Gastrocnemius medialis (tissue), 4 donors: ENCODE data around the gene NCK2. TPM values are rescaled to one million over a fixed set of nuclear protein-coding genes. Genes with fewer than 3 reads are reported as not detected.

Experiments used
- ATAC-seq, 2 donors: fragments of 150-250 bp; one replicate each; pipeline ENCODE4 v1.9.1; 2016
- DNase-seq, 2 donors: peaks; one replicate each; pipeline ENCODE4 v3.0.0-alpha.2; 2019
- H3K27ac ChIP-seq, 4 donors: fragments of 200-600 bp; sonication (generic); 1 replicate in 1 of 4; 2 replicates in 3 of 4; pipeline ENCODE4 v1.5.1; 2016 to 2018; ENCODE audit warnings: mild to moderate bottlenecking in 2 of 4, moderate library complexity in 1 of 4
- H3K27me3 ChIP-seq, 3 donors: fragments of 200-600 bp; sonication (generic) in 2 of 3; 1 replicate in 1 of 3; 2 replicates in 2 of 3; pipeline versions ENCODE4 v1.5.1 to v1.6.0; 2016 to 2019; ENCODE audit warnings: mild to moderate bottlenecking in 1 of 3, moderate library complexity in 1 of 3
- H3K36me3 ChIP-seq, 2 donors: fragments of 200-600 bp; sonication (generic) in 1 of 2; one replicate each; pipeline ENCODE4 v1.5.1; 2017 to 2018
- H3K4me1 ChIP-seq, 2 donors: fragments of 200-600 bp; sonication (generic) in 1 of 2; one replicate each; pipeline ENCODE4 v1.5.1; 2016 to 2017; ENCODE audit warnings: mild to moderate bottlenecking in 2 of 2
- H3K4me3 ChIP-seq, 4 donors: fragments of 200-600 bp; sonication (generic) in 3 of 4; 1 replicate in 1 of 4; 2 replicates in 3 of 4; pipeline ENCODE4 v1.5.1; 2016 to 2019; ENCODE audit warnings: mild to moderate bottlenecking in 2 of 4
- H3K9me3 ChIP-seq, 3 donors: fragments of 200-600 bp; sonication (generic) in 2 of 3; 1 replicate in 1 of 3; 2 replicates in 2 of 3; pipeline ENCODE4 v1.5.1; 2016 to 2019
- POLR2A ChIP-seq, 2 donors: fragments of 450-650 bp; IDR thresholded peaks; one replicate each; pipeline ENCODE4 v1.6.1; 2017; ENCODE audit warnings: antibody characterized with exemption in 2 of 2, mild to moderate bottlenecking in 2 of 2, moderate library complexity in 2 of 2
- in situ Hi-C, 4 donors: fragments of 200-750 bp; cut with MboI; loops; one replicate each; pipeline versions ENCODE4 v1.15.0 to v1.8.0; 2017; ENCODE audit warnings: low sequenced_read_pairs in 4 of 4
- intact Hi-C: fragments of 100-400 bp; cut with DNase I; formaldehyde crosslinking; loops from one replicate; pipeline ENCODE4 v1.15.1; 2023; ENCODE audit warnings: low total_unique reads
- total RNA-seq, 4 donors: library from RNA; depleted of rRNA; stranded (reverse); fragments of >200 nt; gene quantifications; one replicate each; pipeline versions ENCODE4 v1.1.0 to v1.2.3, GENCODE V29; 2016
- TF ChIP-seq, protein P1 (sequence below), 5 experiments: fragments of 450-650 bp in 3 of 5; fragments of 200-600 bp in 2 of 5; sonication (generic) in 2 of 5; IDR thresholded peaks in 4 of 5; conservative IDR thresholded peaks in 1 of 5; 1 replicate in 4 of 5; 2 replicates in 1 of 5; pipeline ENCODE4 v1.5.1; 2016 to 2019; ENCODE audit warnings: antibody characterized with exemption in 5 of 5, mild to moderate bottlenecking in 3 of 5, moderate library complexity in 3 of 5

Gene NCK2
- total RNA-seq, 4 donors from 2014 or later = 46.7 to 86.1 (median 57.9) TPM

GRCh38 chr2:105747254-105747894 lies 2.7 kb downstream of the NCK2 start:
- Histone ChIP-seq H3K9me3 (no peaks in the 10 kb centered on the region), H3K27ac (peak overlapping the region in 3 of 4 donors; percentile 81 to 91 (median 81)), H3K36me3 (no peaks in the 10 kb centered on the region), H3K27me3 (no peaks in the 10 kb centered on the region), H3K4me1 (peaks cover 47 to 61% of the 10 kb centered on the region in 2 donors), H3K4me3 (peak overlapping the region in 3 of 4 donors; percentile 4 to 85 (median 70))
- in situ Hi-C loops = loop anchor here in 1 of 4 donors (25.0 kb wide), 1 partner anchor 290 kb away; no protein-coding TSS in a partner anchor
- intact Hi-C loops = loop anchor here (5.0 to 10.0 kb wide), 4 partner anchors 45 to 363 kb away; no protein-coding TSS in a partner anchor
- TF ChIP-seq POLR2A (IDR thresholded peaks at IDR 0.05) = no peak
- TF ChIP-seq, protein P1, sequence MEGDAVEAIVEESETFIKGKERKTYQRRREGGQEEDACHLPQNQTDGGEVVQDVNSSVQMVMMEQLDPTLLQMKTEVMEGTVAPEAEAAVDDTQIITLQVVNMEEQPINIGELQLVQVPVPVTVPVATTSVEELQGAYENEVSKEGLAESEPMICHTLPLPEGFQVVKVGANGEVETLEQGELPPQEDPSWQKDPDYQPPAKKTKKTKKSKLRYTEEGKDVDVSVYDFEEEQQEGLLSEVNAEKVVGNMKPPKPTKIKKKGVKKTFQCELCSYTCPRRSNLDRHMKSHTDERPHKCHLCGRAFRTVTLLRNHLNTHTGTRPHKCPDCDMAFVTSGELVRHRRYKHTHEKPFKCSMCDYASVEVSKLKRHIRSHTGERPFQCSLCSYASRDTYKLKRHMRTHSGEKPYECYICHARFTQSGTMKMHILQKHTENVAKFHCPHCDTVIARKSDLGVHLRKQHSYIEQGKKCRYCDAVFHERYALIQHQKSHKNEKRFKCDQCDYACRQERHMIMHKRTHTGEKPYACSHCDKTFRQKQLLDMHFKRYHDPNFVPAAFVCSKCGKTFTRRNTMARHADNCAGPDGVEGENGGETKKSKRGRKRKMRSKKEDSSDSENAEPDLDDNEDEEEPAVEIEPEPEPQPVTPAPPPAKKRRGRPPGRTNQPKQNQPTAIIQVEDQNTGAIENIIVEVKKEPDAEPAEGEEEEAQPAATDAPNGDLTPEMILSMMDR (IDR thresholded peaks at IDR 0.05 in 4 of 5, conservative IDR thresholded peaks at IDR 0.05 in 1 of 5) = no peak
- no peak for DNase-seq
- ATAC-seq = no peak

DNA sequence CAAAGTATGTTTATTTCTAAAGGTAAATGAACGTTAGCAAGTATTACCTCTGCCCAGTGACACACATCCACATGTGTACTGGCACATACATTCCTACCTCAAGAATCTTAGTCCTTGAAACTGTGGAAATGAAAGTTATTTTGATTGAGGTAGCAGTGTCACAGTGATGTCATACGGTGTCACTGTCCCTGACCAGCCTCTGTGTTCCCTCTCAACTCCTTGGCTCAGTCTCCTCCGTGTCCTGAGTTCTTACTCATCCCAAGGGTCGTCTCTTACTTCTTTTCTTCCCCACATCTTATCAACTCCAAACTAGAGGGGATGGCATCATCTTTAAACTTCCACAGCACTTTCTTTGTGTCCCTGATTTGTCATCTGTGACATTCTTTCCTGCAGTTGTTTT lies 3.3 kb downstream of the NCK2 start:
- Histone ChIP-seq H3K4me3 (peak overlapping the region in 2 of 4 donors; percentile 4 to 20), H3K27me3 (no peaks in the 10 kb centered on the region), H3K9me3 (no peaks in the 10 kb centered on the region), H3K36me3 (no peaks in the 10 kb centered on the region), H3K4me1 (peaks cover 47 to 63% of the 10 kb centered on the region in 2 donors), H3K27ac (peak overlapping the region in 3 of 4 donors; percentile 81 to 91 (median 81))
- TF ChIP-seq POLR2A (IDR thresholded peaks at IDR 0.05) = no peak
- TF ChIP-seq, protein P1 (IDR thresholded peaks at IDR 0.05 in 4 of 5, conservative IDR thresholded peaks at IDR 0.05 in 1 of 5) = no peak
- ATAC-seq = no peak
- intact Hi-C loops = loop anchor here (5.0 to 10.0 kb wide), 4 partner anchors 44 to 363 kb away; no protein-coding TSS in a partner anchor
- DNase-seq = no peak
- in situ Hi-C loops = loop anchor here in 1 of 4 donors (25.0 kb wide), 1 partner anchor 289 kb away; no protein-coding TSS in a partner anchor

DNA sequence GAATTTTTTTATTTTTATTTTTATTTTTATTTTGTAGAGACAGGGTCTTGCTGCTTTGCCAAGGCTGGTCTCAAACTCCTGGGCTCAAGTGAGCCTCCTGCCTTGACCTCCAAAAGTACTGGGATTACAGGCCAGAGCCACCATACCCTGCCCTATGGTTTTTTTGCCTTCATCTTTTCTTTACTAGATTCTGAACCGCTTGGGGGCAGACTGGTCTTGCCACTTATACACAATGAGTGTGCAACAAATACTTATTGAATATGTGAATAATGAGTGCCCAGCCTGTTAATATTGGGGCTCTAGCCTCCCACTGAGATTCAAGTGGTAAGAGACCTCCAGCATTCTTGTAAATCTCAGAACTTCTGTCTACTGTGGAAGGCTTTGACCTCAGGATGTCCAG lies 3.9 kb downstream of the NCK2 start:
- H3K4me1 ChIP-seq = peaks cover 49 to 67% of the 10 kb centered on the region in 2 donors
- no peaks in the 10 kb centered on the region for H3K36me3 ChIP-seq
- ATAC-seq (no peak), DNase-seq (no peak)
- no peaks in the 10 kb centered on the region for H3K9me3 ChIP-seq
- TF ChIP-seq POLR2A (IDR thresholded peaks at IDR 0.05) = no peak
- TF ChIP-seq, protein P1 (IDR thresholded peaks at IDR 0.05 in 4 of 5, conservative IDR thresholded peaks at IDR 0.05 in 1 of 5) = no peak
- H3K4me3 ChIP-seq = no peak overlapping the region
- intact Hi-C loops = loop anchor here (5.0 to 10.0 kb wide), 4 partner anchors 44 to 364 kb away; no protein-coding TSS in a partner anchor
- in situ Hi-C loops = loop anchor here in 1 of 4 donors (25.0 kb wide), 1 partner anchor 289 kb away; no protein-coding TSS in a partner anchor
- no peaks in the 10 kb centered on the region for H3K27me3 ChIP-seq
- peak overlapping the region in 3 of 4 donors; percentile 44 to 91 (median 81) for H3K27ac ChIP-seq

DNA sequence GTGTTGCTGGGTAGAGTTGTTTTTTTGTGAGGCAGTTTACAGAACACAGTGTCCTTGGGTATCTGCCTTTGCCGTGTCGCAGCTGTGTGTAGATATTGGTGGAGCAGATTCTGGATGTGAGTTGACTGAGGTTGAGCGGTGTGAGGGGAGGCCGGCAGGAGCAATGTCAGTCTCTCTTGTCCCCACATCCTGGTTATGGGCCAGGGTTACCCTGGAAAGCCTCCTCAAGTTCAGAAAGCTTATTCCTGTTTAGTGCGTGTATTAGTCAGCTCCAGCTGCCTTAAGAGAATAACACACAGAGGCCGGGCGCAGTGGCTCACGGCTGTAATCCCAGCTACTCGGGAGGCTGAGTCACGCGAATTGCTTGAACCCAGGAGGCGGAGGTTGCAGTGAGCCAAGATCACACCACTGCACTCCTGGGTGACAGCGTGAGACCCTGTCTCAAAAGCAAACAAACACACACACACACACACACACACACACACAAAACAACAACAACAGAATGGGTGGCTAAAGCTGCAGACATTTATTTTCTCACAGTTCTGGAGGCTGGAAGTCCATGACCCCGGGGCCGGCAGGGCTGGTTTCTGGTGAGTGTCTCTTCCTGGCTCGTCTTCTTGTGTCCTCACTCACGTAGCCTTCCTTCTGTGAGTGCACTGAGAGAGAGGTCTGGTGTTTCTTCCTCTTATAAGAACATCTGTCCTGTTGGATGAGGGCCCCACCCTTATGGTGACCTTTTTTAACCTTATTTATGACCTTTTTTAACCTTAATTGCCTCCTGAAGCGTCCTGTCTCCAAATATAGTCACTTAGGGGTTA lies 5.1 kb downstream of the NCK2 start:
- peaks cover 59 to 71% of the 10 kb centered on the region in 2 donors for H3K4me1 ChIP-seq
- H3K27me3 ChIP-seq = no peaks in the 10 kb centered on the region
- DNase-seq = peak; percentile 56 to 61
- intact Hi-C loops = loop anchor here (5.0 to 10.0 kb wide), 4 partner anchors 43 to 365 kb away; no protein-coding TSS in a partner anchor
- ATAC-seq = peak; percentile 49 to 80
- H3K4me3 ChIP-seq = no peak overlapping the region
- H3K36me3 ChIP-seq = no peaks in the 10 kb centered on the region
- H3K9me3 ChIP-seq = no peaks in the 10 kb centered on the region
- no peak for TF ChIP-seq POLR2A (IDR thresholded peaks at IDR 0.05)
- TF ChIP-seq, protein P1 (IDR thresholded peaks at IDR 0.05 in 4 of 5, conservative IDR thresholded peaks at IDR 0.05 in 1 of 5) = no peak
- in situ Hi-C loops = loop anchor here in 1 of 4 donors (25.0 kb wide), 1 partner anchor 288 kb away; no protein-coding TSS in a partner anchor
- H3K27ac ChIP-seq = peak overlapping the region; percentile 43 to 91 (median 62)
